Measurements from ENCODE around the gene SPZ1.

The SPZ1 gene

DNA sequence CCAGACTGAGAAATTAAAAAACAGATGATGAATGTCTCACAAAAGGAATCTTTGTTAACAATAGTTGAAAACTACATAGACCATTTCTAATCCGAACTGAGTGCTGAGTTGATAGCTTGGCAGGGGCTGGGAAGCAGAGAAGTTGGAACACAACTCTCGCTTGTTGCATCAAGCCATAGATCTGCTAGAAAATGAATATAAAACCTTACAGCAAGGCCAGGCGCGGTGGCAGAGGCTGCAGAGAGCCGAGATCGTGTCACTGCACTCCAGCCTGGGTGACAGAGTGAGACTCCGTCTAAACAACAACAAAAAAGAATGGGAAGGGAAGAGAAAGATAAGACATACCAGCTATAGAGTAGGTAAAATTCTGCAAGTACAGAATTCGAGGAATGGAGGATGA lies 28.0 kb upstream of the SPZ1 start:
- DNase-seq (ENCODE audit: low read depth in 1 of 2, low spot score in 1 of 2): no peak
- TF ChIP-seq SPI1 (IDR thresholded peaks at IDR 0.05; ENCODE audit: borderline replicate concordance, low read depth) (no peak), GABPA (IDR thresholded peaks at IDR 0.05; ENCODE audit: low read depth) (no peak), POLR2AphosphoS5 (IDR thresholded peaks at IDR 0.05; ENCODE audit: low read depth) (no peak)
- TF ChIP-seq, protein P1, sequence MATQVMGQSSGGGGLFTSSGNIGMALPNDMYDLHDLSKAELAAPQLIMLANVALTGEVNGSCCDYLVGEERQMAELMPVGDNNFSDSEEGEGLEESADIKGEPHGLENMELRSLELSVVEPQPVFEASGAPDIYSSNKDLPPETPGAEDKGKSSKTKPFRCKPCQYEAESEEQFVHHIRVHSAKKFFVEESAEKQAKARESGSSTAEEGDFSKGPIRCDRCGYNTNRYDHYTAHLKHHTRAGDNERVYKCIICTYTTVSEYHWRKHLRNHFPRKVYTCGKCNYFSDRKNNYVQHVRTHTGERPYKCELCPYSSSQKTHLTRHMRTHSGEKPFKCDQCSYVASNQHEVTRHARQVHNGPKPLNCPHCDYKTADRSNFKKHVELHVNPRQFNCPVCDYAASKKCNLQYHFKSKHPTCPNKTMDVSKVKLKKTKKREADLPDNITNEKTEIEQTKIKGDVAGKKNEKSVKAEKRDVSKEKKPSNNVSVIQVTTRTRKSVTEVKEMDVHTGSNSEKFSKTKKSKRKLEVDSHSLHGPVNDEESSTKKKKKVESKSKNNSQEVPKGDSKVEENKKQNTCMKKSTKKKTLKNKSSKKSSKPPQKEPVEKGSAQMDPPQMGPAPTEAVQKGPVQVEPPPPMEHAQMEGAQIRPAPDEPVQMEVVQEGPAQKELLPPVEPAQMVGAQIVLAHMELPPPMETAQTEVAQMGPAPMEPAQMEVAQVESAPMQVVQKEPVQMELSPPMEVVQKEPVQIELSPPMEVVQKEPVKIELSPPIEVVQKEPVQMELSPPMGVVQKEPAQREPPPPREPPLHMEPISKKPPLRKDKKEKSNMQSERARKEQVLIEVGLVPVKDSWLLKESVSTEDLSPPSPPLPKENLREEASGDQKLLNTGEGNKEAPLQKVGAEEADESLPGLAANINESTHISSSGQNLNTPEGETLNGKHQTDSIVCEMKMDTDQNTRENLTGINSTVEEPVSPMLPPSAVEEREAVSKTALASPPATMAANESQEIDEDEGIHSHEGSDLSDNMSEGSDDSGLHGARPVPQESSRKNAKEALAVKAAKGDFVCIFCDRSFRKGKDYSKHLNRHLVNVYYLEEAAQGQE (IDR thresholded peaks at IDR 0.05; ENCODE audit: insufficient replicate concordance, low read depth): no peak
- TF ChIP-seq, protein P2, sequence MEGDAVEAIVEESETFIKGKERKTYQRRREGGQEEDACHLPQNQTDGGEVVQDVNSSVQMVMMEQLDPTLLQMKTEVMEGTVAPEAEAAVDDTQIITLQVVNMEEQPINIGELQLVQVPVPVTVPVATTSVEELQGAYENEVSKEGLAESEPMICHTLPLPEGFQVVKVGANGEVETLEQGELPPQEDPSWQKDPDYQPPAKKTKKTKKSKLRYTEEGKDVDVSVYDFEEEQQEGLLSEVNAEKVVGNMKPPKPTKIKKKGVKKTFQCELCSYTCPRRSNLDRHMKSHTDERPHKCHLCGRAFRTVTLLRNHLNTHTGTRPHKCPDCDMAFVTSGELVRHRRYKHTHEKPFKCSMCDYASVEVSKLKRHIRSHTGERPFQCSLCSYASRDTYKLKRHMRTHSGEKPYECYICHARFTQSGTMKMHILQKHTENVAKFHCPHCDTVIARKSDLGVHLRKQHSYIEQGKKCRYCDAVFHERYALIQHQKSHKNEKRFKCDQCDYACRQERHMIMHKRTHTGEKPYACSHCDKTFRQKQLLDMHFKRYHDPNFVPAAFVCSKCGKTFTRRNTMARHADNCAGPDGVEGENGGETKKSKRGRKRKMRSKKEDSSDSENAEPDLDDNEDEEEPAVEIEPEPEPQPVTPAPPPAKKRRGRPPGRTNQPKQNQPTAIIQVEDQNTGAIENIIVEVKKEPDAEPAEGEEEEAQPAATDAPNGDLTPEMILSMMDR (IDR thresholded peaks at IDR 0.05; ENCODE audit: insufficient read depth, low read length): no peak
- H3K4me3 ChIP-seq (replicated peaks; ENCODE audit: insufficient read depth, low read length): no peak overlapping the region
- H3K27me3 ChIP-seq (ENCODE audit: insufficient read depth, poor library complexity, severe bottlenecking): no peaks in the 10 kb centered on the region
- no peak overlapping the region for H3K27ac ChIP-seq (replicated peaks)

DNA sequence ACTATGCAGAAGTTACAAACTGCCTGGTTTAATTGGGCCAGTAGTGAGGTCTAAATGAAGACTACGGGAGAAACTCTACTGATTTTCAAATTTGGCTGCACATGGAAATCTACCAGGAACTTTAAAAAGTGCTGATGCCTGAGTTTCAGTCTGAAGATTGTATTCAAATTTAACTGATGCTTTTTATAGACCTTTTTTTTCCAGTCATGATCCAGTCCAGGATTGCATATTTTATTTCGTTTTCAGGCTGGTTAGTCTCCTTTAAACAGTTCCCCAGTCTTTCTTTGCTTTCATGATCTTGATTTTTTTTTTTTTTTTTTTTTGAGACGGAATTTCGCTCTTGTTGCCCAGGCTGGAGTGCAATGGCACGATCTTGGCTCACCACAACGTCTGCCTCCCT lies 23.7 kb upstream of the SPZ1 start:
- no peak overlapping the region for H3K27ac ChIP-seq (replicated peaks)
- no peaks in the 10 kb centered on the region for H3K27me3 ChIP-seq (ENCODE audit: insufficient read depth, poor library complexity, severe bottlenecking)
- TF ChIP-seq SPI1 (IDR thresholded peaks at IDR 0.05; ENCODE audit: borderline replicate concordance, low read depth) (no peak), POLR2AphosphoS5 (IDR thresholded peaks at IDR 0.05; ENCODE audit: low read depth) (no peak), GABPA (IDR thresholded peaks at IDR 0.05; ENCODE audit: low read depth) (no peak)
- TF ChIP-seq, protein P2 (IDR thresholded peaks at IDR 0.05; ENCODE audit: insufficient read depth, low read length): no peak
- TF ChIP-seq, protein P1 (IDR thresholded peaks at IDR 0.05; ENCODE audit: insufficient replicate concordance, low read depth): no peak
- no peak for DNase-seq (ENCODE audit: low read depth in 1 of 2, low spot score in 1 of 2)
- H3K4me3 ChIP-seq (replicated peaks; ENCODE audit: insufficient read depth, low read length): no peak overlapping the region

DNA sequence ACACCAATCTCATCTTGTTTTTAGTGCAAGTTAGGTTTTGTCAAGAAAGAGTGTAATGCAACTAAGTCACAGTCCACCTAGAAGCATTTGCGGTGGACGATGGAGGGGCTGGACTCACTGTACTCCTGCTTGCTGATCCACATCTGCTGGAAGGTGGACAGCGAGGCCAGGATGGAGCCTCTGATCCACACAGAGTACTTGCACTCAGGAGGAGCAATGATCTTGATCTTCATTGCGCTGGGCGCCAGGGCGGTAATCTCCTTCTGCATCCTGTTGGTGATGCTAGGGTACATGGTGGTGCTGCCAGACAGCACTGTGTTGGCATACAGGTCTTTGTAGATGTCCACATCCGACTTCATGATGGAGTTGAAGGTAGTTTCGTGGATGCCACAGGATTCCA lies 20.2 kb upstream of the SPZ1 start:
- Histone ChIP-seq H3K27ac (replicated peaks) (no peak overlapping the region), H3K27me3 (ENCODE audit: insufficient read depth, poor library complexity, severe bottlenecking) (no peaks in the 10 kb centered on the region), H3K4me3 (replicated peaks; ENCODE audit: insufficient read depth, low read length) (no peak overlapping the region)
- DNase-seq (ENCODE audit: low read depth in 1 of 2, low spot score in 1 of 2): no peak
- TF ChIP-seq GABPA (IDR thresholded peaks at IDR 0.05; ENCODE audit: low read depth) (no peak), POLR2AphosphoS5 (IDR thresholded peaks at IDR 0.05; ENCODE audit: low read depth) (no peak), SPI1 (IDR thresholded peaks at IDR 0.05; ENCODE audit: borderline replicate concordance, low read depth) (no peak)
- TF ChIP-seq, protein P1 (IDR thresholded peaks at IDR 0.05; ENCODE audit: insufficient replicate concordance, low read depth): no peak
- TF ChIP-seq, protein P2 (IDR thresholded peaks at IDR 0.05; ENCODE audit: insufficient read depth, low read length): no peak
